D721Med (cell line): ENCODE measurements around the gene TSPAN9.
A peak's percentile ranks its signal among the peaks of the same experiment; 100 is the strongest.

ENCODE experiments used
- DNase-seq: peaks from one replicate; pipeline ENCODE4 v3.0.0; 2011; ENCODE audit warnings: low spot score; ENCODE audit not compliant: insufficient read length
- FAIRE-seq: peaks from 2 replicates; lab custom pipeline; 2011; peaks lifted over from hg19 to GRCh38; lab: Jason Lieb, UNC
- TF ChIP-seq, protein P1 (sequence below): IDR thresholded peaks from 2 replicates; pipeline ENCODE4 v1.5.1; 2012; ENCODE audit warnings: mild to moderate bottlenecking, control low read depth; ENCODE audit not compliant: insufficient read depth; ENCODE audit errors: missing control alignments

Gene TSPAN9

DNA sequence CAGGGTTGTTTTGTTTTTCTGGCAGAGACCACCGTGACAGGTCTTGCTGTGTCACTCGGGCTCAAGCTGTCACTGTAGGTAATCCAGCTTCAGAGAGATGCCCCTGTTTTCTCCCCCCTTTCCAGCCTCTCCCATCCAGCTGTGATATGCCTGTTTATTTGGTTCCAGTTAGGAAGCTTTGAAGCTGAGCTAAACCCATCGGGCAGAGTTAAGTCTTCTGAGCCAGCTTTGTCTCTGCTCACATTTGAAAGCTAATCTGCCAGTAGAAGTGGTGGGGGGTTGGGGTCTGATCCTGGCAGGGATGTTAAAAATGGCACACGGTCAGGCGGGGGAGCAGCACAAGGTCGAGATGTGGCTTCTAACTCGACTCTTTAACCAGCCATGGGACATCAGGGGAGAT is 130.0 kb downstream of the TSPAN9 start:
- FAIRE-seq (peak; percentile 77), DNase-seq (peak; percentile 86)
- TF ChIP-seq, protein P1, sequence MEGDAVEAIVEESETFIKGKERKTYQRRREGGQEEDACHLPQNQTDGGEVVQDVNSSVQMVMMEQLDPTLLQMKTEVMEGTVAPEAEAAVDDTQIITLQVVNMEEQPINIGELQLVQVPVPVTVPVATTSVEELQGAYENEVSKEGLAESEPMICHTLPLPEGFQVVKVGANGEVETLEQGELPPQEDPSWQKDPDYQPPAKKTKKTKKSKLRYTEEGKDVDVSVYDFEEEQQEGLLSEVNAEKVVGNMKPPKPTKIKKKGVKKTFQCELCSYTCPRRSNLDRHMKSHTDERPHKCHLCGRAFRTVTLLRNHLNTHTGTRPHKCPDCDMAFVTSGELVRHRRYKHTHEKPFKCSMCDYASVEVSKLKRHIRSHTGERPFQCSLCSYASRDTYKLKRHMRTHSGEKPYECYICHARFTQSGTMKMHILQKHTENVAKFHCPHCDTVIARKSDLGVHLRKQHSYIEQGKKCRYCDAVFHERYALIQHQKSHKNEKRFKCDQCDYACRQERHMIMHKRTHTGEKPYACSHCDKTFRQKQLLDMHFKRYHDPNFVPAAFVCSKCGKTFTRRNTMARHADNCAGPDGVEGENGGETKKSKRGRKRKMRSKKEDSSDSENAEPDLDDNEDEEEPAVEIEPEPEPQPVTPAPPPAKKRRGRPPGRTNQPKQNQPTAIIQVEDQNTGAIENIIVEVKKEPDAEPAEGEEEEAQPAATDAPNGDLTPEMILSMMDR = no peak

DNA sequence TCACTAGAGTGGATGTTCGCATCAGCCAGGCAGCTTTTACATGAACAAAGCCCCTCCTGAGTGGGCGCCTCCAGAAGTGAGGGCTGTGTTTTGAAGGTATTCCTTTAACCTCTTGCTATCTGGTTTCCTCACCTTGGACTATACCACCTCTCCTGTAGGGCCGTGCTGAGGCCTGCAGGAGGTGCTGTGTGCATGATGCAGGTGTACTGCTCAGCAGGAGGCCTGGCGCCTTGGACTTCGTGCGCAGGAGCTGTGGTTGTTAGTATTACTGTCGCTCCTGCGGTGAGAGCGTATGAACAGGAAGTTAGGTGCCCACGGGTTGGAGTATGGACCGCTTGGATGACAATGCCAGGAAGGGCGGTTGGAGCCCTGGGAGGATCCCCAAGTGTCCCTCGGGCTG is 130.7 kb downstream of the TSPAN9 start:
- TF ChIP-seq, protein P1 = peak; percentile 52
- no peak for FAIRE-seq
- DNase-seq = no peak

DNA sequence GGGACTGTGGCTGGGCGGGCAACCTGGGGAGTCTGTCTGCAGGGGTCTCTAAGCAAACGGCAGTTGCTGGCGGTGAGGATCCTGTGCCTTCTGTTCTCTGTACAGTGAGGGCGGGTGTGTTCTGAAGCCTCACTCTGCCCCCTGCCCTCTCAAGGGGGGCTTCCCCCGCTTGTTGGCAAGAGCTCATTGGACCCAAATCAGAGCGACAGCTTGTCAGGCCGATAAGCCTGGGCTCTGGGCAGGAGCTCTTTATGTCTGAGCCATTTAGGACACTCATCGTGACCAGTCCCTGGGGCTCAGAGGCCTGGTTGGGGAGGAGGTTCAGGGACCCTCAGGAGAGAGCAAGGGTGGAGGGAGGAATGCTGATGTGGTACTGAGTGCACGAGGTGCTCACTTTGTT is 136.0 kb downstream of the TSPAN9 start:
- DNase-seq (no peak), FAIRE-seq (no peak)
- TF ChIP-seq, protein P1 = no peak

- TF ChIP-seq, protein P1 = no peak
- DNase-seq (no peak), FAIRE-seq (no peak)
Observed at GRCh38 chr12:3213768-3214167, 136.6 kb downstream of the TSPAN9 start.

- FAIRE-seq (no peak), DNase-seq (no peak)
- TF ChIP-seq, protein P1 = no peak
Observed at GRCh38 chr12:3214526-3215365, 137.6 kb downstream of the TSPAN9 start.

DNA sequence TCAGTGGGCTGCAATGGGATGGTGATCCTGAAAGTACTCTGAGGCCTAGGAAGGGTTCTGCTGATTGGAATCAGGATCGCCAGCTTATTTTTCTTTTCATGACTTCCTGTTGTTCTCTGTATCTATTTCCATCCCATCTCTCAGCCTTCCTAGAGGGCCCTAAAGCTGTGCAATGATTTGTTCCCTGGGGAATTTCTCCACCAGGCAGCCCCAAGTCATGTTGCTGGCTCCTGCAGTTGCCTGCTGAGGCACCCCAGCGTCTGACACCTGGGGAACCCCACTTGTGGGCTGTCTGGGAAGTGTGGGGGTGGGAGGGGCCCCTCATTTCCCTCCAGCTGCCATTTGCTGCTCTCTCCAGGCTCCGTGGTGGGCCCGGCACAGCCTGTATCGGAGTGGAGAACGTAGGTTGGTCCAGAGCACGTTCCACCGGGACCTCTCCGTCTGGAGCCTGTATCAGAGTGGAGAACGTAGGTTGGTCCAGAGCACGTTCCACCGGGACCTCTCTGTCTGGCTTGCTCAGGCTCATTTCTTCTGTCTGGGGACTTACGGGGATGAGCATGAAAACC is 138.3 kb downstream of the TSPAN9 start:
- TF ChIP-seq, protein P1 = no peak
- FAIRE-seq = no peak
- no peak for DNase-seq

DNA sequence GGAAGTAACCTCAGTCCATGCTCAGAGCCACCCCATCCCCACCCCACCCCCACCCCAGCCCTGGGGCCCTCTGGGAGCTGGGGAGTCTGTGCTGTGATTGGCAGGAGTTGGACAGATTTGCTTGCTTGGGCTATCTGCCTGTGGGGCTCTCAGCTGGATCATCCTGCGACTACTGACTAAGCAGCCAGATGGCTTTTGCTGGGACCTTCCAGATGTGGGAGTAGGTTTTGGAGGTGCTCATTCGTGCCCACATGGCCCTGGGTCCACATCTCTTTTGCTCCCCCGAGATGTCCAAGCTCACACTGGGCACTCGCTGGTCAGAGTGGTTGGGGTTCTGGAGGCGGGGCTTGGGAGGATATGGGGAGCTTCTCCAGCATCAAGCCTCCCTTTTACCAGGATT is 138.9 kb downstream of the TSPAN9 start:
- FAIRE-seq (no peak), DNase-seq (no peak)
- TF ChIP-seq, protein P1 = no peak
